SK-N-SH (cell line): ENCODE data around the gene NEURL3.

Source experiments
- CTCF ChIP-seq: fragments of 200-600 bp; sonication (generic); IDR thresholded peaks from 2 replicates; pipeline ENCODE4 v1.6.1; 2017; ENCODE audit warnings: antibody characterized with exemption, mild to moderate bottlenecking, moderate library complexity
- EZH2phosphoT487 ChIP-seq: fragments of 200-600 bp; sonication (generic); IDR thresholded peaks from 2 replicates; pipeline ENCODE4 v1.6.1; 2017; ENCODE audit warnings: low read depth, mixed run types, mild to moderate bottlenecking, antibody characterized with exemption, moderate library complexity, borderline replicate concordance
- FOXM1 ChIP-seq: IDR thresholded peaks from 2 replicates; pipeline ENCODE4 v1.4.0; 2012; ENCODE audit warnings: low read depth, mild to moderate bottlenecking
- NRF1 ChIP-seq: IDR thresholded peaks from 2 replicates; pipeline ENCODE4 v1.6.1; 2012; ENCODE audit warnings: low read depth, mild to moderate bottlenecking, low read length
- PBX3 ChIP-seq: IDR thresholded peaks from 2 replicates; pipeline ENCODE4; 2012
- RAD21 ChIP-seq: IDR thresholded peaks from 2 replicates; pipeline ENCODE4 v1.6.1; 2012; ENCODE audit warnings: mild to moderate bottlenecking, low read length
- RXRA ChIP-seq: IDR thresholded peaks from 2 replicates; pipeline ENCODE4 v1.4.0; 2012; ENCODE audit warnings: low read depth, mild to moderate bottlenecking, borderline replicate concordance
- SIN3A ChIP-seq: IDR thresholded peaks from 2 replicates; pipeline ENCODE4 v1.6.1; 2012; ENCODE audit warnings: low read depth, mild to moderate bottlenecking, low read length, moderate library complexity, borderline replicate concordance
- TCF12 ChIP-seq: IDR thresholded peaks from 2 replicates; pipeline ENCODE4 v1.4.0; 2012
- YY1 ChIP-seq: IDR thresholded peaks from 2 replicates; pipeline ENCODE4 v1.4.0; 2012; ENCODE audit warnings: low read depth, mild to moderate bottlenecking

- no peak for TF ChIP-seq TCF12
- TF ChIP-seq CTCF = no peak
- TF ChIP-seq RAD21 = no peak
- TF ChIP-seq YY1 = no peak
- TF ChIP-seq PBX3 = no peak
- TF ChIP-seq RXRA = no peak
- TF ChIP-seq NRF1 = no peak
- TF ChIP-seq FOXM1 = no peak
- no peak for TF ChIP-seq EZH2phosphoT487
- no peak for TF ChIP-seq SIN3A
These were observed 18.5 kb downstream of the NEURL3 start for GRCh38 chr2:96486696-96487095.
